ENCODE measurements around the gene RIT2. TPM values are rescaled to one million over a fixed set of nuclear protein-coding genes. Genes with fewer than 3 reads are reported as not detected.

Gene RIT2
- total RNA-seq, 1 experiment from 2014 or later = not detected

DNA sequence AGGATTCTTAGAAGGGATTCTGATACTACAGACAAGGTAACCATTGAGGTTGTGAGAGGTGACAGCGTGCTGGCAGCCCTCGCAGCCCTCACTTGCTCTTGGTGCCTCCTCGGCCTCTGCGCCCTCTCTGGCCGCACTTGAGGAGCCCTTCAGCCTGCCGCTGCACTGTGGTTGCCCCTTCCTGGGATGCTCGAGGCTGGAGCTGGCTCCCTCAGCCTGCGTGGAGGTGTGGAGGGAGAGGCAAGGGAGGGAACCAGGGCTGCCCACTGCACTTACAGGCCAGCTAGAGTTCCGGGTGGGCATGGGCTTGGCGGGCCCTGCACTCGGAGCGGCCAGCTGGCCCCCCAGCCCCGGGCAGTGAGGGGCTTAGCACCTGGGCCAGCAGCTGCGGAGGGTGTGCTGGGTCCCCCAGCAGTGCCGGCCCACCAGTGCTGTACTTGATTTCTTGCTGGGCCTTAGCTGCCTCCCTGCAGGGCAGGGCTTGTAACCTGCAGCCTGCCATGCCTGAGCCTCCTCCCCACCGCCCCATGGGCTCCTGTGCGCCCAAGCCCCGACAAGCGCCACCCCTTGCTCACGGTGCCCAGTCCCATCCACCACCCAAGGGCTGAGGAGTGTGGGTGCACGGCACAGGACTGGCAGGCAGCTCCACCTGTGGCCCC lies 23.9 kb upstream of the RIT2 start:
- Histone ChIP-seq H3K27me3 (replicated peaks; ENCODE audit: control insufficient read depth, insufficient read depth, low read length) (no peaks in the 10 kb centered on the region), H3K9me3 (no peaks in the 10 kb centered on the region), H3K4me3 (ENCODE audit: low read depth, low read length) (no peak overlapping the region), H3K36me3 (ENCODE audit: control insufficient read depth, insufficient read depth, low read length) (no peaks in the 10 kb centered on the region), H3K4me1 (no peaks in the 10 kb centered on the region)
- CTCF ChIA-PET = no interaction called here
- intact Hi-C loops (cut with micrococcal nuclease; ENCODE audit: unreplicated experiment) = no loop called here
- POLR2A ChIA-PET = no interaction called here
- no peak overlapping the region for H3K4me3 Mint-ChIP-seq (ENCODE audit: unreplicated experiment)
- no peaks in the 10 kb centered on the region for H3K36me3 Mint-ChIP-seq (ENCODE audit: insufficient read depth, unreplicated experiment)
- no peak overlapping the region for H3K27ac Mint-ChIP-seq (ENCODE audit: unreplicated experiment)
- no peaks in the 10 kb centered on the region for H3K4me1 Mint-ChIP-seq (ENCODE audit: low read depth, unreplicated experiment)
- H3K9me3 Mint-ChIP-seq (ENCODE audit: unreplicated experiment) = no peaks in the 10 kb centered on the region
- BruUV-seq (replicated peaks) = no TSS peak
- H3K27me3 Mint-ChIP-seq (ENCODE audit: insufficient read depth, unreplicated experiment) = no peaks in the 10 kb centered on the region
- TF ChIP-seq, protein P1, sequence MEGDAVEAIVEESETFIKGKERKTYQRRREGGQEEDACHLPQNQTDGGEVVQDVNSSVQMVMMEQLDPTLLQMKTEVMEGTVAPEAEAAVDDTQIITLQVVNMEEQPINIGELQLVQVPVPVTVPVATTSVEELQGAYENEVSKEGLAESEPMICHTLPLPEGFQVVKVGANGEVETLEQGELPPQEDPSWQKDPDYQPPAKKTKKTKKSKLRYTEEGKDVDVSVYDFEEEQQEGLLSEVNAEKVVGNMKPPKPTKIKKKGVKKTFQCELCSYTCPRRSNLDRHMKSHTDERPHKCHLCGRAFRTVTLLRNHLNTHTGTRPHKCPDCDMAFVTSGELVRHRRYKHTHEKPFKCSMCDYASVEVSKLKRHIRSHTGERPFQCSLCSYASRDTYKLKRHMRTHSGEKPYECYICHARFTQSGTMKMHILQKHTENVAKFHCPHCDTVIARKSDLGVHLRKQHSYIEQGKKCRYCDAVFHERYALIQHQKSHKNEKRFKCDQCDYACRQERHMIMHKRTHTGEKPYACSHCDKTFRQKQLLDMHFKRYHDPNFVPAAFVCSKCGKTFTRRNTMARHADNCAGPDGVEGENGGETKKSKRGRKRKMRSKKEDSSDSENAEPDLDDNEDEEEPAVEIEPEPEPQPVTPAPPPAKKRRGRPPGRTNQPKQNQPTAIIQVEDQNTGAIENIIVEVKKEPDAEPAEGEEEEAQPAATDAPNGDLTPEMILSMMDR (IDR thresholded peaks at IDR 0.05; ENCODE audit: insufficient read depth in 1 of 2, low read depth in 1 of 2, low read length in 1 of 2, severe bottlenecking in 1 of 2, unreplicated experiment in 1 of 2) = no peak
- no peak for DNase-seq

- ChIA-PET POLR2A (no interaction called here), CTCF (no interaction called here)
- Mint-ChIP-seq H3K4me3 (ENCODE audit: unreplicated experiment) (no peak overlapping the region), H3K4me1 (ENCODE audit: low read depth, unreplicated experiment) (no peaks in the 10 kb centered on the region), H3K36me3 (ENCODE audit: insufficient read depth, unreplicated experiment) (no peaks in the 10 kb centered on the region), H3K27me3 (ENCODE audit: insufficient read depth, unreplicated experiment) (no peaks in the 10 kb centered on the region), H3K9me3 (ENCODE audit: unreplicated experiment) (no peaks in the 10 kb centered on the region), H3K27ac (ENCODE audit: unreplicated experiment) (no peak overlapping the region)
- BruUV-seq (replicated peaks) = no TSS peak
- H3K9me3 ChIP-seq = no peaks in the 10 kb centered on the region
- H3K36me3 ChIP-seq (ENCODE audit: control insufficient read depth, insufficient read depth, low read length) = no peaks in the 10 kb centered on the region
- H3K4me1 ChIP-seq = no peaks in the 10 kb centered on the region
- TF ChIP-seq, protein P1 (IDR thresholded peaks at IDR 0.05; ENCODE audit: insufficient read depth in 1 of 2, low read depth in 1 of 2, low read length in 1 of 2, severe bottlenecking in 1 of 2, unreplicated experiment in 1 of 2) = no peak
- intact Hi-C loops (cut with micrococcal nuclease; ENCODE audit: unreplicated experiment) = no loop called here
- no peaks in the 10 kb centered on the region for H3K27me3 ChIP-seq (replicated peaks; ENCODE audit: control insufficient read depth, insufficient read depth, low read length)
- no peak for DNase-seq
- H3K4me3 ChIP-seq (ENCODE audit: low read depth, low read length) = no peak overlapping the region
These were observed 19.4 kb upstream of the RIT2 start for GRCh38 chr18:43134876-43135275.

GRCh38 chr18:43130716-43131260 lies 15.3 kb upstream of the RIT2 start:
- no peaks in the 10 kb centered on the region for H3K27me3 ChIP-seq (replicated peaks; ENCODE audit: control insufficient read depth, insufficient read depth, low read length)
- Mint-ChIP-seq H3K4me3 (ENCODE audit: unreplicated experiment) (no peak overlapping the region), H3K9me3 (ENCODE audit: unreplicated experiment) (no peaks in the 10 kb centered on the region), H3K4me1 (ENCODE audit: low read depth, unreplicated experiment) (no peaks in the 10 kb centered on the region), H3K36me3 (ENCODE audit: insufficient read depth, unreplicated experiment) (no peaks in the 10 kb centered on the region), H3K27ac (ENCODE audit: unreplicated experiment) (no peak overlapping the region), H3K27me3 (ENCODE audit: insufficient read depth, unreplicated experiment) (no peaks in the 10 kb centered on the region)
- ChIA-PET POLR2A (no interaction called here), CTCF (no interaction called here)
- H3K4me3 ChIP-seq (ENCODE audit: low read depth, low read length) = no peak overlapping the region
- no peaks in the 10 kb centered on the region for H3K9me3 ChIP-seq
- TF ChIP-seq, protein P1 (IDR thresholded peaks at IDR 0.05; ENCODE audit: insufficient read depth in 1 of 2, low read depth in 1 of 2, low read length in 1 of 2, severe bottlenecking in 1 of 2, unreplicated experiment in 1 of 2) = no peak
- no peaks in the 10 kb centered on the region for H3K4me1 ChIP-seq
- no peak for DNase-seq
- no TSS peak for BruUV-seq (replicated peaks)
- H3K36me3 ChIP-seq (ENCODE audit: control insufficient read depth, insufficient read depth, low read length) = no peaks in the 10 kb centered on the region
- intact Hi-C loops (cut with micrococcal nuclease; ENCODE audit: unreplicated experiment) = no loop called here
